HEK293T (cell line): Measurements from ENCODE around the gene KMT5C.

ENCODE experiments used
- CTCF ChIA-PET: fragments of 350-600 bp; formaldehyde crosslinking; extraction: SDS; loops from one replicate; lab custom pipeline; 2021; ENCODE audit warnings: antibody characterized with exemption, inconsistent platforms; lab: Yijun Ruan, JAX
- POLR2A ChIA-PET: fragments of 350-600 bp; formaldehyde crosslinking; extraction: SDS; loops from one replicate; lab custom pipeline; 2020; ENCODE audit warnings: antibody characterized with exemption, inconsistent platforms; lab: Yijun Ruan, JAX
- DNase-seq: peaks from one replicate; pipeline ENCODE4 v3.0.0; 2012; ENCODE audit warnings: mixed read lengths; ENCODE audit errors: extremely low spot score
- ARNT ChIP-seq: fragments of 450-650 bp; IDR thresholded peaks from 2 replicates; pipeline ENCODE4 v1.6.1; 2017; ENCODE audit warnings: mild to moderate bottlenecking
- BHLHE40 ChIP-seq: fragments of 450-650 bp; IDR thresholded peaks from 2 replicates; pipeline ENCODE4 v1.6.1; 2016; ENCODE audit warnings: mild to moderate bottlenecking, moderate library complexity, borderline replicate concordance
- CTBP1 ChIP-seq: fragments of 450-650 bp; IDR thresholded peaks from 2 replicates; pipeline ENCODE4 v1.6.1; 2016; ENCODE audit warnings: borderline replicate concordance
- ELF4 ChIP-seq: fragments of 450-650 bp; IDR thresholded peaks from 2 replicates; pipeline ENCODE4 v1.6.1; 2017; ENCODE audit warnings: antibody characterized with exemption
- FOXA1 ChIP-seq: fragments of 450-650 bp; IDR thresholded peaks from 2 replicates; pipeline ENCODE4 v1.6.1; 2016; ENCODE audit warnings: mild to moderate bottlenecking
- FOXK2 ChIP-seq: fragments of 450-650 bp; IDR thresholded peaks from 2 replicates; pipeline ENCODE4 v1.6.1; 2016; ENCODE audit warnings: mild to moderate bottlenecking
- FOXM1 ChIP-seq: fragments of 450-650 bp; IDR thresholded peaks from 2 replicates; pipeline ENCODE4 v1.6.1; 2017; ENCODE audit warnings: mild to moderate bottlenecking, borderline replicate concordance
- HDGF ChIP-seq: fragments of 450-650 bp; IDR thresholded peaks from 2 replicates; pipeline ENCODE4 v1.6.1; 2017; ENCODE audit warnings: antibody characterized with exemption, borderline replicate concordance
- L3MBTL2 ChIP-seq: fragments of 450-650 bp; conservative IDR thresholded peaks from 2 replicates; pipeline ENCODE4 v1.6.1; 2016; ENCODE audit warnings: mild to moderate bottlenecking
- LEF1 ChIP-seq: fragments of 450-650 bp; IDR thresholded peaks from 2 replicates; pipeline ENCODE4 v1.6.1; 2017; ENCODE audit warnings: mild to moderate bottlenecking, borderline replicate concordance
- NFRKB ChIP-seq: fragments of 450-650 bp; IDR thresholded peaks from 2 replicates; pipeline ENCODE4 v1.6.1; 2016; ENCODE audit warnings: mild to moderate bottlenecking, moderate library complexity
- PKNOX1 ChIP-seq: fragments of 450-650 bp; IDR thresholded peaks from 2 replicates; pipeline ENCODE4 v1.6.1; 2016
- SP1 ChIP-seq: fragments of 450-650 bp; IDR thresholded peaks from 2 replicates; pipeline ENCODE4 v1.6.1; 2017
- SUZ12 ChIP-seq: fragments of 450-650 bp; IDR thresholded peaks from 2 replicates; pipeline ENCODE4 v1.6.1; 2016; ENCODE audit warnings: mild to moderate bottlenecking
- TARDBP ChIP-seq: fragments of 450-650 bp; IDR thresholded peaks from 2 replicates; pipeline ENCODE4 v1.6.1; 2016
- ZNF384 ChIP-seq: fragments of 450-650 bp; IDR thresholded peaks from 2 replicates; pipeline ENCODE4 v1.6.1; 2016

The KMT5C gene

GRCh38 chr19:55302318-55302703, 37.4 kb upstream of the KMT5C start:
- POLR2A ChIA-PET: interaction anchor here (1.1 to 2.1 kb wide), 4 partner anchors 37 to 106 kb away, joined by 3 to 13 read pairs (median 3); partner anchors contain the start of genes KMT5C and UBE2S
- DNase-seq: no peak
- TF ChIP-seq HDGF (no peak), SUZ12 (no peak), NFRKB (no peak), ELF4 (no peak), ARNT (no peak), ZNF384 (no peak), FOXA1 (no peak), L3MBTL2 (no peak), SP1 (no peak), FOXM1 (no peak), PKNOX1 (no peak), CTBP1 (no peak)
- CTCF ChIA-PET: interaction anchor here (0.5 kb wide), 1 partner anchor 20 kb away, joined by 3 read pairs; no protein-coding TSS in a partner anchor

GRCh38 chr19:55303477-55303876, 36.2 kb upstream of the KMT5C start:
- ChIA-PET POLR2A (interaction anchor here (1.1 kb wide), 1 partner anchor 104 kb away, joined by 3 read pairs; the partner anchor contains the start of gene UBE2S), CTCF (no interaction called here)
- DNase-seq: no peak
- TF ChIP-seq SUZ12 (no peak), FOXK2 (no peak), HDGF (no peak), FOXA1 (no peak), ELF4 (no peak), FOXM1 (no peak), SP1 (no peak), NFRKB (no peak), TARDBP (no peak), PKNOX1 (no peak), CTBP1 (no peak), ZNF384 (no peak), LEF1 (no peak)

- ChIA-PET CTCF (no interaction called here), POLR2A (no interaction called here)
- peak; percentile 71 for DNase-seq
Observed at GRCh38 chr19:55304279-55304978, 35.2 kb upstream of the KMT5C start.

GRCh38 chr19:55304980-55305379, 34.7 kb upstream of the KMT5C start:
- TF ChIP-seq SUZ12 (no peak), ELF4 (no peak), SP1 (no peak), ARNT (no peak)
- CTCF ChIA-PET: no interaction called here
- POLR2A ChIA-PET: no interaction called here
- DNase-seq: no peak

More at GRCh38 chr19:55304279-55304978, 35.2 kb upstream of the KMT5C start:
- TF ChIP-seq SUZ12 (peak; percentile 76), FOXM1 (no peak)

- DNase-seq: peak; percentile 78
- TF ChIP-seq SUZ12: peak; percentile 96
- TF ChIP-seq L3MBTL2: peak; percentile 73
- TF ChIP-seq PKNOX1: no peak
- POLR2A ChIA-PET: no interaction called here
- CTCF ChIA-PET: no interaction called here
Observed at GRCh38 chr19:55305491-55305890, 34.2 kb upstream of the KMT5C start.

- ChIA-PET POLR2A (interaction anchor here (1.0 to 1.2 kb wide), 2 partner anchors 33 to 101 kb away, joined by 3 to 4 read pairs; partner anchors contain the start of gene KMT5C), CTCF (no interaction called here)
- no peak for TF ChIP-seq L3MBTL2
- TF ChIP-seq FOXA1: no peak
- DNase-seq: no peak
Observed at GRCh38 chr19:55305983-55306562, 33.6 kb upstream of the KMT5C start.

- ChIA-PET POLR2A (interaction anchor here (1.0 to 1.2 kb wide), 2 partner anchors 33 to 100 kb away, joined by 3 to 4 read pairs; partner anchors contain the start of gene KMT5C), CTCF (no interaction called here)
- no peak for DNase-seq
- no peak for TF ChIP-seq FOXM1
- TF ChIP-seq BHLHE40: no peak
- TF ChIP-seq ARNT: no peak
- TF ChIP-seq CTBP1: no peak
- TF ChIP-seq FOXA1: no peak
- no peak for TF ChIP-seq ZNF384
- no peak for TF ChIP-seq FOXK2
- no peak for TF ChIP-seq TARDBP
- no peak for TF ChIP-seq L3MBTL2
- TF ChIP-seq HDGF: no peak
- no peak for TF ChIP-seq ELF4
- no peak for TF ChIP-seq LEF1
- no peak for TF ChIP-seq PKNOX1
- TF ChIP-seq NFRKB: no peak
- no peak for TF ChIP-seq SUZ12
- no peak for TF ChIP-seq SP1
Observed at GRCh38 chr19:55306712-55307111, 33.0 kb upstream of the KMT5C start.
